NCI-H1417 (cell line): ENCODE data around the gene SRGAP3.

Source experiments
- DNase-seq, 3 experiments: peaks; one replicate each; lab custom pipeline; 2025; lab: John Stamatoyannopoulos, UW

Gene SRGAP3

DNA sequence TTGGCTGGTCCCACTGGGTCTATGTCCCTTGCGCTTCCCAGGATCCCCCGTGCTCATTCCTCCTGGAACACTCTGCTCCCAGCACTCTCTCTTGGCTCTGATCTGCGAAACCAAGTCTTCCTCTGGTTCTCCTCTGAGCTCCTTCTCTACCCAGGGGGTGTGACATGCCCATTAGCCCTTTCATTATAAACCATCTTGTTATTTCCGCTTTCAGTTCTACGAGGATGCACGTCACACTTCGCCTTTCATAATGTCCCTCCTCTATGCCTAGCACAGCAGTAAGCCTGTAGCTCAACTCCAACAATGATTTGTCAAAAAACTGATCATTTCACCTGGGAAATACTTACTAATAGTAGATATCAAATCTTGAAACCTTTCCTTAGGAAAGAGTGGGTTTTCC, 234.2 kb downstream of the SRGAP3 start:
- no peak for DNase-seq

DNA sequence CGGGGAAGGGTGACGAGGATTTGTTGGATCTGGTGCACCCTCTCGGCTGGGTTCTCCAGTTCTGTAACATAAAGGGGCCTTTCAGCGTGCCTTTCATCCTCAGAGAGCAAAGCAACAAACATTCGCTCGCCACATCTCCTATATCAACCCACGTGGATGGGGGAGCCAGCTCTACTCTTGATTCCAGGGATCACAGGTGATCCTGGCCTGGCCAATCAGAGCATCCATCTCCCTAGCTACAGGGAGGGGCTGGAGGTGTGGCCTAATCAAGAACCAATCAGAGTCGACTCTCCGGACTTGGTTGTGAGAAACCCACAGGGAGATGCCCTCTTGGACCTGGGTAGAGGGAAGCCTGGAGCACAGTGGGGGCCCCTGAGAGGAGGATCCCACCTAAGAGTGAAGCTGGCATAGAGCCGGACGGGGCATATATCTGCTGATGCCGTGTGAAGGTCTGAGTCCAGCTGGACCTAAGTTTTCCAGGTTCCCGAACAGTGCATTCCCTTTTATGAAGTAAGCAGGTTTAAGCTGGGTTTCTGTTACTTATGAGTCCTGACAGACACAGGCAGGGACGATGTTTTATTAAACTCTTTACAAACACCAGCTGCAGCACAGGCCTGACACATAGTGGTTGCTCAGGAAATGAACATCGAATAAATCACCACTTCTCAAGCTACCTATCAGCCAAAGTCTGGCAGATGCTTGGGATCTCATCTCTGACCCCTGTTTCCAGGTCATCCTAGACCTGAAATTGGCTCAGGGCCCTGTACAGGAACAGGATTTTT, 235.5 kb downstream of the SRGAP3 start:
- DNase-seq = no peak

DNA sequence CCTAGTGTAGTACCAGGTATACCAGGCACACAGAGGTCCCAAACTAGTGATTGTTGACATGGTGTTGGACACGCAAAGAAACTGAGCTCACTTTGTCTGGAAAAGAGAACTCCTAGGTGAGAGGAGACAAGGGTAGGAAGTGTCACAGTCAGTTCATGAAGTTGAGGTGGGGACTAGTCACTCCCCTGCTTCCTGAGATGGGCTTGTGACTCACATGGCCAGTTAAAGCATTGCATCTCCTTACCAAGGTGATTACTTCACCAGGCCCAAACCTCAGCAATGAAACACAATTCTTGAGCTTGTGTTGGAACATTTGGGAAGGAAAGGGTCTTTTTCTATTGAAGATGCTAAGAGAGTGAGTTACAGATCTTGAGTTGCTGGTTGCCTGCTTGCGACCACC, 236.9 kb downstream of the SRGAP3 start:
- no peak for DNase-seq

DNA sequence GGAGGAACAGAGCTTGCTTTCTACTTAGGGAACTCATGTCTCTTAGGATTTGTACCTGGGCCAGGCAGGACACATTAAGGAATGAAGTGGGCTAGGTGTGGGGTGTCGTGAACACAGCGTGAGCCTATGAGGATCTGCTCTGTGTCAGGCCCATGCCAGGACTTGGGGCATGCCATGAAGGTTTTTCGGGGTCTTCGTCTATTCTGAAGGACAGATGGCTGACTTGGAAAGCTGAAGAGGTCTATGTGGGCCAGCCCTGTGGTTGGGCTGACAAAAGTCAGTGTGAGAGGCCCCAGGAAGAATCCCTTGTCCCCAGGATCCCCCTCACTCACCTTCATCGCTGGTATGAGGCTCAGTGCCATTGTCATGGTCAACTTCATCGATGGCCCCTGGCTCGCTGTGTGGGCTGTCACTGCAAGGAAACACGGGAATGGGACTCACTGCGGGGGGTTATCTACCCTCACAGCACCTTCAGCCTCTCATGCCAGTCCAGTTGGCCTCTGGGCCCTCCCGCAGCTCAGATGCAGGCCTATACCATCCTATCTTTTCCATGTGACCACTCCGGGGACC, 239.4 kb downstream of the SRGAP3 start:
- no peak for DNase-seq

DNA sequence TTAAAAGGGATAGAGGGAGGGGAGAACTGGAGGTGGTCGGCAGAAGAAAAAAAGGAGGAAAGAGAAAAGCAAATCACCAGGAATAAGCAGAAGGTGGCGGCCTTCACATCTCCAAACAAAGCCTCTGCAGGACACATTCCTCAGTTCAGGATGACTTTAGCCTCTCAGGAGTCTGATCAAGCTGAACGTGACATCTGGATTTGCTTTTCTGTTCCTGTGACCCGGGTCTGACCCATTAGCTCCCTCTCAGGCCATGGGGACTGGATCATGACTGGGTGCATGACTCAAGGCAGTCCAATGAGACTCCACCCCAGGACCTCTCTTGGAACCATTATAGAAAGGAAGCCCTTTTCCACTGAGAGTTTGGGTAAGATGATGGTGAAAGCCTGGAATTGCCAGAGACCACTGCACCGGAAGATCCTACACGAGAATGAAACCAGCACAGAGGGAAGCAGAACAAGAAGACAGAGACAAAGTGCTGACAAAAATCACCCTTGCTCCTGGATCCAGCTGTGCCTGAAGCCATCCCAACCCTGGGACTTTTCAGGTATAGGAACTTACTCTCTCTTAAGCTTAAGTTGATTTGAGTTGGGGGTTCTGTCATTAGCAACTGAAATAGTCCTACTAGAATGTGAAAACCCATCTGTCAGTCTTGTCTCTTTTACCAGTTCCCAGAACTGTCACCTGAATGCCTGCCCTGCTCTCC, 240.7 kb downstream of the SRGAP3 start:
- no peak for DNase-seq

DNA sequence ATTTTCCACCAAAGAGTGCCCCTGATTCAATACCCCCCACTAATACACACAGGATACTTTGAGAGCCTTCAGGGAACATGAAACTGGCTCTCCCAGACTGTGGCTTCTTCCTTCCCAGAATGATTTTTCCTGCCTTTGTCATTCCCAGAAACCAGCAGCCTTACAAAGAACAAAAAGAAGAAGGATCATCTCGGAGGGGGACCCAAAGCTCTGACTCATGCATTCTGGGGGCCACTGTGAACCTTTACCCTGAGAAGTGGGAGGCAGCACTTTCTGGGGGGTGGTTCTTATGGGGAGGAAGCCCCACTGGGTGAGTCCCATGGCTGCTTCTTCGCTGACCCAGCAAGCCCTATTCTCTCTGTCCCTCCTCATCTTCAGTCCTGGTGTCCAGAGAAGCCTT, 241.5 kb downstream of the SRGAP3 start:
- no peak for DNase-seq

DNA sequence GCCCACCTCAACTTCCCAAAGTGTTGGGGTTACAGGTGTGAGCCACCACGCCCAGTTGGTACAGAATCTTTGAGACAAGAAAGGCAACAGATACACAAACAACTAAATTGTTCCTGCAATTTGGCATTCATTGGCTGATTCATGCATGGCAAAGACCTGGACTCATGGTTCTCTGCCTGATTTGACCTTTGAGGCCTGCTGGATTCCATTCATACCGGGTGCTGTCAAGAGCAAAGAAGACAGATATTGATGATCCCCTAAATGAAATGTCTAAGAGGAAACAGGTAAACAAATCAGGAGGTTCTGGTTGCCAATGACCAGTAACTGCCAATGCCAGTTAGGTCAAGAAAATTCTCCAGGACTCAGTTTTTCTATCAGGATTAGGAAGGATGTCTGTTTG, 242.2 kb downstream of the SRGAP3 start:
- DNase-seq = no peak

DNA sequence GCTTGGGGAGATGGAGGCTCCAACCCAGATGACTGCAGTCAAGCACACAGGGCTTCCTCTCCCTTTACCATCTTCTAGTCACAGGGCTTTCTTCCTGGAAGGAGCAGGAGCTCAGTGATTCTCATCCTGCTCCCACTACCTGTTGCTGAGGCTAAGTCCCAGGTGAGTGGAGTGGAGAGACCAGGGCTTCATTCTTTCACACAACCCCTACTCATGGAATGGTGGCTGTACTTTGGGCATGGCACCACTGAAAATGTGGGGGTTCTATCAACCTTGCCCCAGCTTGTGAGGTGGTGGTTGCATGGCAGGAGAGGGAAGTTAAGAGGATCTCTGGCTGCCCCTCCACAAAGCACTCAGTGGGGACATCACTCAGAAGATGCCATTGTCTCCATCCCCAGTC, 249.4 kb downstream of the SRGAP3 start:
- DNase-seq = no peak

DNA sequence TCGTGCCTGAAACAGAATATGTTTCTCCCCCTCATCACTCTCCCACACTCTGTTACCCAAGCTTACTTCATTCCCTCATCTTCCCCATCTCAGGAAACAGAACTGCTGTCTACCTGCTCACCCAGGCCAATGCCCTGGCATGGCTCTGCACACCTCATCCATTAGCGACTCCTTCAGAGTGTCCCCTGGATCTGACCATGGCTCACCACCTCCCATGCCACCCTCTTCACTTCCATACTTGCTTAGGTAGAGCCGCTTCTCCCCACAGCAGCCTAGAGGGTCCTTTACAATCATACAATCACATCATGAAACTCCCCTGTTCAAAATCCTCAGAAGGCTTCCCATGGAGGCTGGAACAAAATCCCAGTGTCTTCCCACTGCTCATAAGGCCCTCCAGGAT, 252.3 kb downstream of the SRGAP3 start:
- no peak for DNase-seq

DNA sequence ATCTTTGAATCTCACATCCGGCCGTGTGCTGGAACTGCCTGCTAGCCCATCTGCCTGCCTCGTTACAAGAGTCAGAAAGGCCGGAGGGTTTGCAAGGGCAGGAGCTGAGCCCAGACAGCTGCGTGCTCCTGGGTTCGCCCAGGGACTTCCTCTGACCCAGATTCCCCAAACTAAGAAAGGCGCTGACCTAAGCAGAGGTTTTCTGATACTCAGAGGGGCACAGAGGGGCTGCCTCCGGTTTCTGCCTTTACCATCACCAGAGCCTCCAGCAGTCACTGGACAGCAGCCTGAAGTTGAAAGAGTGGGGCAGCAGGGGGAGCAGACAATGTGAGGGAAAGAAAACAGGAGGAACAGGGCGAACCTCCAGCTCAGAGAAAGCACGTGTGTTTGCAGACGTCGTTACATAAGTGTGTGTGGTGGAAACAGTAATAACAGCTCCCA, 252.7 kb downstream of the SRGAP3 start:
- DNase-seq = peak in 1 of 3 experiments; percentile 14

DNA sequence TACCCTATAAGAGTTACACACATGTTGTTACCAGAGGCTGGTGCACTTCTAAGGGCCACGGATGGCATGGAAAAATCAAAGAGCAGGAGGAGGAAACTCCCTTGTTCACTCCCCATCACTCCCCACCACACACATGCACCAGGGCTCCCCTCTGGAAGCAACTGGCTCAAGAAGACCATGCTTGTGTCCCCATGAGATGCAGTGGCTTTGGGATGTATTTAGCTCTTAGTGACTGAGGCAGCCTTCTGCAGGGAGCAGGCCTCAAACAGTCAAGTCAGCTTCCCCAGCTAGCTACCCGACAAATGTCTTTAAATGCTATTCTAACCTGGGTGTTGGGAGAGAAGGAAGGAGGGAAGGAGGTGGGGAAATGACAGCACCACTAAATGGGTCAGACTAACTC, 253.2 kb downstream of the SRGAP3 start:
- DNase-seq = no peak

DNA sequence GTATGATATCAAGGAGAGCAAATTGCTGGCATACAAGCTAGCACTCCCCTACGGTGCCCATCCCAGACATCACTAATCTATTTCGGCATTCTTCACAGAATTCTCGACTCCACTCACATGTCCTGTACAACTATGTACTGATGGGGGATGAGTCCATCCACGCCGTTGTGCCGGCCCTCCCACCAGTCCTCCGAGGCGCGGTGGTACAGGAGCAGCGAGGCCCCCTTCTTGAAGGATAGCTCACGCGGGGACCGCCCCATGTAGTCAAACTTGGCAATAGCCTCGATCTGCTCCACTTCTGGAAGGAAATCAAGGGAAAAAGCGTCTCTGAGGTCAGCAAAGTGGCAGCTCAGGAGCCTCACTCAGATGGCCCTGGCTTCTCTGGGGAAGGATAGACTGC, 255.2 kb downstream of the SRGAP3 start:
- DNase-seq = no peak

DNA sequence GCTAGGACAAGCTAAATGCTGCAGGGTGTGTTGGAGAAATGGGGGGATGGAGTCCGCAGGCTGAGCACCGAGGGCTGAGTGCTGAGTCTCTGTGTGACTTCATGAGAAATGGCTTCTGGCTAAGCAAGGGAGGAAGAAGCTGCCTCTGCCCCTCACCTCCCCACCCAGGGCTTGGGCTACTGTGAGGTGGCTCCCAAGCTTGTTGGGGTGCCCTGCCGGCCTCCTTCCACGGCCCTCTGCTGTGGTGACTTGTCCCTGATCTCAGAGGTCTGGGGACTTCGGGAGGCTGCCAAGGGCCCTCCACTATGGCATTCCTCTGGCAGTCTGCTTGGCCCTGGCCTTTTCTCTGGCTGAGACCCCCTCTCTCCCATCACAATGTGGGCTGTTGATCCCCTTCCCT, 256.1 kb downstream of the SRGAP3 start:
- no peak for DNase-seq

DNA sequence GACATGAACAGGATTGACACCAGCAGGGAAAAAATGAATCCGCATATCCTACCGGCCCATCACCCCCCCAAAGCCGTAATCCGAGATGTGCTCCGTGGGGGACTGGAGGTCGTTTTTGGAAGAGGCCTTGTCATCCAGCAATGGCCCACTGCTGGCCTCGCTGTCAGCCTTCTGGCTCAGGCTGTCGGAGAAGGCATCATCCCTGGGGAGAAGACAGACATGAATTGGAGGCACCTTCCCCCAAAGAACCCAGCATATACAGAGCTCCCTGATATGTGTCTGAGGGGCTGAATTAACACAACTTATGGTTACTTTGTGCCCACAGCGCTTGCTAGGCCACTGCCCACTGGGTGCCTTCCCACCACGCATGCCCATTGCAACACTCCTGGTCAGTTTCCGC, 256.6 kb downstream of the SRGAP3 start:
- DNase-seq = no peak

DNA sequence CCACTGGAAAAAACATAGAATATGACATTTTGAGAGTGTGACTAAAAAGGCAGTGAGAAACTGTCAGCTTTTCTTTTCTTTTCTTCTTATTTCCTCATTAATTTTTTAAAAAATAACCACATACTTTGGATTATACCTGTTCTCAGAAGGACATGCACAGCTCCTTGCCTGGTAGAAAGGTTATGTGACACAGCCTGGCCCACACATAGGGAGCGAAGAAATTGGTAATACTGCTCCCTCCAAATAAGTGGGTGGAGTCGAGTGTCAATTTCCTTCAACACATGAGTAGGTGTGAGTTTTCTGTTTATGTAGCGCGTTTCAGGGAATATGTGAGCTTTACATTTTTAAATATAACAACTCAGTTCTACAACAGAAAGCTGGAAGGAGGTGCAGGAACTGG, 257.2 kb downstream of the SRGAP3 start:
- no peak for DNase-seq

DNA sequence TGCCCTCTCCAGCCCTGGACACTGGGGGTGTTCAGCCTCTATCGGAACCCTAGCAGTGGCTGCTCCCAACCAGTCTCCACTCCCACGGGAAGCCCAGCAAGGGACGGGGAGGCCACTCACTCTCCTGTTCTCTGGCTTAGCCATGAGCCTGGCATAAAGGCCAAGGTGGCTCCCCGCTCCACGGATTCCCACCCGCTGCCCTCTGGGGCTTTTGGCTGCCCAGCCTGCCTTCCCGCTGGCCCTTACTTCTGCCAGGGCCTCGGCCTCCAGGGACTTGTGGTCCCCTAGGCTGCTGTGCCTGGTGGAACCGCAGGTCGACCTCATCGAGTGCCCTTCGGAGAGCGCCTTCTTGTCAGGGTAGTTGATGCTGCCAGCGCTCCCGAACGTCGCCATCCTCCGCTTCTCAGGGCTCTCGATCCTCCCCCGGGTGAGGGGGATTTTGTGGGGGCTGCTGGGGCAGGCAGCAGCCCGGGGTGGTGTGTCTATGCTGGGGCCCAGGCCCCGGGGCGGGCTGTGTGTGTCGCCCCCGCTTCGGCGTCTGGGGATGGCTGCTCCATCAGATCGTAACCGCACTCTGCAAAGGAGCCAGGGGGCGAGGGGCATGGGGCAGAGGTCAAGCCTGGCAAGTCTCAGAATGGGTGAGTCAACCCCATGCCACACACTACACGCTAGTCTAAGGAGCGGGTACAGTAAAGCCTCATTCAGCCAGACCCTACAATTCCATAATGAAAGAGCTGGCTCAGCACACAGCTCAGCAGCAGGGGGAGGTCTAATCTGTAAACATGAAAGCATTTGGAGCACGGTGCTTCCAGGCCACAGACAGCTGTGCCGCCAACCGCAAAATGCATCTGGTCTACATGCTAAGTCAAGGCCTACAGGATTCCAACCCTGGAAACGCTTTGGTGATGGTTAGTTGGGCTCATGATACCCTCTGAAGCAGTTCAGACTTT, 258.9 kb downstream of the SRGAP3 start:
- peak in 1 of 3 experiments; percentile 11 for DNase-seq

DNA sequence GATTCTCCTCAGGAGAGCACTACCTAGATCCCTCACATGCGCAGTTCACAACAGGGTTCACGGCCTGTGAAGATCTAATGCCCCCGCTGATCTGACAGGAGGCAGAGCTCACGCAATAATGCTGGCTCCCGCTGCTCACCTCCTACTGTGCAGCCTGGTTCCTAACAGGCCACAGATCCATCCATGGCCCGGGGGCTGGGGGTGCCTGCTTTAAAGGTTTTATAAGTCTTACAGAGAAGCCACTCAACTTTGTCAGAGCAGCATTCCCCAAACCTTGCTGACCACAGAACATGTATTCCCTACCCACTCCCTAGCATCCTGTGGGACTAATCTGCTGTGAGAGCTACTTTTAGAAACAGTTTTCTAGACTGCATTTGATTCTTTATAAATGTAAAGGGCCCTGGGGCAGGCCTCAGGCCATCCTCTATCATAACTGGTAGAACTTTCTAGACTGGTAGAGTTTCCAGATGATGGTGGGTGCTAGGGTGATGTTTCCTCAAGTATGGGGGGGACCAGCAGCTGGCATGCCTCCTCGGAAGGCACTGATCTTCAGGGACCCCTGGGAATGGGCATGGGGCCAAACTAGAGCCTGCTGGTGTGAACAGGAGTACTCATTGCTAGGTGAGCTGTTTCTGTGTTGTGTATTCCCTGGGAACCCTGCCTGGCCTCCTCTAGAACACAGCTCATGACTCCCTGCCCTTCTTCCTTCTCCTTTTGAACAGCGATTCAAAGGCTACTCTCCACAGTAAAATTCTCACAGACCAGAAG, 260.5 kb downstream of the SRGAP3 start:
- no peak for DNase-seq

DNA sequence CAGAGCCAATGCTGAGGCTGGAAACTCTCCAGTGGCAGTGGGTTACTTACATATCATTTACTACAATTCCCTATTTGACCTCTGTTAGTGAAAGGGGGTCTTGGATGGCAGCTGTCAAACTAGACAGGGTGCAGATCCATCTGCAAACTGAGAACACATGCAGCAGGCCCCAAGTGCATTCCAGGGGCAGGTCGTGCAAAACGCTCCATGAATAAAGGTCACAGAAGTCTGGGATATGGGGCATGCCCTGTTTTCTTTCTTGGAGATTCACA, 261.1 kb downstream of the SRGAP3 start:
- no peak for DNase-seq

DNA sequence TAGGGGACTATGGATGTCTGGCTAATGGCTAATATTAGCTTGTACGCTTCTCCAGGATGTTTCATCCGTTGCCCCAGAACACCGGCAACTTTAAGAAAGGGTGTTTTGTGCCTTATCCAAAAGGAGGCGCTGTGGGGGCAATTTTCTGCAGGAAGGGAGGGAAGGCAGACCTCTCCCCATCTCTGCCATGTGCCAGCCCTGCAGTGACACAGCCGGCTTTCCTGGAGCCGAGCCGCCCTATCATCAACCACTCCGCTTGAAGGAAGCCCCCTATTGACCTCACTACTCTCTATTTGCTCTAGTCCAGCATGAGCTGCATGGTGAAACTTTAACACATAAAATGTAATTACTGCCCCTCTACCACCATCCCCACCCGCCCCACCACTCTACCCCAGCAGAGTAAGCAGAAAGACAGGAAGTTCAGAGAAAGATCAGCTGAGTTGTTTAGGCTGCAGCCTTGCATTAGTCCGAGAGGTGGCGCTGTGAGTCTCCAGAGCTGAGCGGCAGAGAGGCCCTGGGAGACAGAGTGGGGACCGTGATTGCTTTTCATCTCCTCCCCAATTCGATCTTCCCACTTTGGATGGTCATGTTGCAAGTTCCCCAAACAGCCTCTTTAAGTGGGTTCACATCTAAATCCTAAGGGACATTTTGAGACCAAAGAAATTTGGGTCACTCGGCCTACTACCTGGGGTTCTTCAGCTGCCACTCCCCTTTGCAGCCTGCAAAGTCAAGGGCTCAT, 261.6 kb downstream of the SRGAP3 start:
- DNase-seq = peak in 2 of 3 experiments; percentile 11 to 19

DNA sequence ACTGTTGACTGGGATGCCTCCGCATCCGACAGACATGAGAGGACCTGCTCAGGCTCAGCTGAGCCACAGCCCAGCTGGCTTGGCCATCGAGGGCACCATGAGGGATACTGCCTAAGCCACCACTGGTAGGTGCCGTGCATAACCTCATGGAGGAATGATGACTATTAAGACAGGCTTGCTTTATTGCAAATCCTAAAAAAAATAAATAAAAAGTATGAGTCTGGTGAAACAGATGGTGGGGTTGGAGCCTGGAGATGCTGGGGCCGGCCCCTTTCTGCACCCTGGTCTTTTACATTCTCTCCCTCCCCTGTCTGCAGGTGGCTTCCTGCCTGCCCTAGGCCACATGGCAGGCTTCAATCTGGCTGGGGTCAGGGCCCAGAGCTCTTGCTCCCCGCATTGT, 262.2 kb downstream of the SRGAP3 start:
- DNase-seq = no peak

DNA sequence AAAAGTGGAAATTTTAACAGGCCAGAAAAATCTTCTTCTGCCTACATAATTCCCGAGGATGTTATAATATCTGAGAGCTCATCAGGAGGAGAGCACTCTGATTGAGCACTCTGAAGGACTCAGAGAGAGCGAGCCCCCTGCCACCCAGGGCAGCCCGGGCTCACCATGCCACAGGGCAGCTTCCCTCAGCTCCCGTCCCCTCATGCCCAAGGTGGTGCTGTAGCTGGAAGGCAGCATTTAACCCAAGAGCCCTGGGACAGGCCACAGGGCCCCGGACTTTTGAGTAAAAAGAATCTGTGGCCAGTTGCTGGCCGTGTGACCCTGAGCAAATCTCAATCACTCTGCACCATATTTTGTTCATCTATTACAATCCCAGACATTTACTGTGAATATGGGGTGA, 262.7 kb downstream of the SRGAP3 start:
- DNase-seq = no peak
